Motor neuron (in vitro differentiated cells): ENCODE measurements around the gene HES6. TPM values are rescaled to one million over a fixed set of nuclear protein-coding genes. Genes with fewer than 3 reads are reported as not detected.

Experiments
- total RNA-seq, 8 experiments: library from RNA; unstranded; fragments of 300-600 nt; gene quantifications; 2 replicates each; pipeline versions ENCODE4 v1.2.3 to v1.2.4, GENCODE V29; 2022

HES6 gene
- total RNA-seq, 8 experiments from 2014 or later: 1.9 to 176 (median 29.6) TPM

Other genes starting within 250 kb of the HES6 start
- 10 to 100 TPM in 4 of 8 experiments, 1 to 10 TPM in 4; 7.4 to 40.7 (median 12.4) TPM for gene SCLY, start 179.0 kb downstream of the HES6 start, total RNA-seq
- under 1 TPM; 0.11 to 0.87 (median 0.39) TPM for gene ESPNL, start 139.7 kb downstream of the HES6 start, total RNA-seq
- under 1 TPM; 0.21 to 0.76 (median 0.42) TPM for gene KLHL30, start 101.4 kb downstream of the HES6 start, total RNA-seq
- gene ERFE, start 81.1 kb downstream of the HES6 start, total RNA-seq: 1 to 10 TPM in 2 of 8 experiments, under 1 TPM in 6; 0.54 to 2.9 (median 0.80) TPM
- gene ILKAP, start 36.3 kb downstream of the HES6 start, total RNA-seq: 10 to 100 TPM; 18.7 to 41.7 (median 23.5) TPM
- gene PER2, start 48.6 kb upstream of the HES6 start, total RNA-seq: 1 to 10 TPM in 7 of 8 experiments, under 1 TPM in 1; 0.66 to 8.7 (median 5.3) TPM
- 10 to 100 TPM in 4 of 8 experiments, 1 to 10 TPM in 4; 5.3 to 16.6 (median 11.7) TPM for gene TRAF3IP1, start 80.5 kb upstream of the HES6 start, total RNA-seq
- 10 to 100 TPM; 12.1 to 50.2 (median 20.0) TPM for gene ASB1, start 186.9 kb upstream of the HES6 start, total RNA-seq